Measurements from ENCODE around the gene LRRFIP1.

LRRFIP1 gene

GRCh38 chr2:237722616-237723015 is 95.2 kb downstream of the LRRFIP1 start:
- no peak for DNase-seq (ENCODE audit: low spot score)

GRCh38 chr2:237723023-237723422 is 95.6 kb downstream of the LRRFIP1 start:
- no peak for DNase-seq (ENCODE audit: low spot score)

- peak; percentile 82 for DNase-seq (ENCODE audit: low spot score)
Measured at GRCh38 chr2:237723602-237724001, 96.2 kb downstream of the LRRFIP1 start.

- no peak for DNase-seq (ENCODE audit: low spot score)
Measured at GRCh38 chr2:237724811-237725478, 97.6 kb downstream of the LRRFIP1 start.

- DNase-seq (ENCODE audit: low spot score) = no peak
Measured at GRCh38 chr2:237725661-237726060, 98.3 kb downstream of the LRRFIP1 start.

- no peak for DNase-seq (ENCODE audit: low spot score)
Measured at GRCh38 chr2:237726401-237726830, 99.0 kb downstream of the LRRFIP1 start.

GRCh38 chr2:237727363-237727762 is 100.0 kb downstream of the LRRFIP1 start:
- no peak for DNase-seq (ENCODE audit: low spot score)

- DNase-seq (ENCODE audit: low spot score) = no peak
Measured at GRCh38 chr2:237729681-237730475, 102.5 kb downstream of the LRRFIP1 start.

GRCh38 chr2:237731663-237732062 is 104.3 kb downstream of the LRRFIP1 start:
- DNase-seq (ENCODE audit: low spot score) = no peak

GRCh38 chr2:237732070-237732469 is 104.7 kb downstream of the LRRFIP1 start:
- no peak for DNase-seq (ENCODE audit: low spot score)

GRCh38 chr2:237732790-237733381 is 105.5 kb downstream of the LRRFIP1 start:
- no peak for DNase-seq (ENCODE audit: low spot score)

GRCh38 chr2:237733677-237734300 is 106.4 kb downstream of the LRRFIP1 start:
- no peak for DNase-seq (ENCODE audit: low spot score)

GRCh38 chr2:237734905-237735623 is 107.7 kb downstream of the LRRFIP1 start:
- DNase-seq (ENCODE audit: low spot score) = no peak

GRCh38 chr2:237735798-237736197 is 108.4 kb downstream of the LRRFIP1 start:
- DNase-seq (ENCODE audit: low spot score) = no peak

- DNase-seq (ENCODE audit: low spot score) = no peak
Measured at GRCh38 chr2:237736783-237737182, 109.4 kb downstream of the LRRFIP1 start.

- no peak for DNase-seq (ENCODE audit: low spot score)
Measured at GRCh38 chr2:237737196-237737865, 109.9 kb downstream of the LRRFIP1 start.

GRCh38 chr2:237738255-237738654 is 110.9 kb downstream of the LRRFIP1 start:
- no peak for DNase-seq (ENCODE audit: low spot score)

- no peak for DNase-seq (ENCODE audit: low spot score)
Measured at GRCh38 chr2:237739101-237739500, 111.7 kb downstream of the LRRFIP1 start.

- no peak for DNase-seq (ENCODE audit: low spot score)
Measured at GRCh38 chr2:237742191-237742590, 114.8 kb downstream of the LRRFIP1 start.

GRCh38 chr2:237742614-237743013 is 115.2 kb downstream of the LRRFIP1 start:
- no peak for DNase-seq (ENCODE audit: low spot score)

- no peak for DNase-seq (ENCODE audit: low spot score)
Measured at GRCh38 chr2:237743024-237743423, 115.6 kb downstream of the LRRFIP1 start.

Measured in SK-N-DZ (cell line).